Caco-2 (cell line): Measurements from ENCODE around the gene MAMLD1. TPM values are rescaled to one million over a fixed set of nuclear protein-coding genes. Genes with fewer than 3 reads are reported as not detected.

Source experiments
- BruUV-seq: library from RNA; stranded (reverse); fragments of 400-500 nt; replicated peaks from 2 replicates; lab custom pipeline; 2021; lab: Mats Ljungman, UMichigan
- CTCF ChIA-PET: fragments of 300-600 bp; sonication (Branson Sonifier 250); formaldehyde crosslinking; loops from one replicate; lab custom pipeline; 2022; ENCODE audit warnings: antibody characterized with exemption; lab: Charles Lee
- POLR2A ChIA-PET: fragments of 300-600 bp; sonication (Branson Sonifier 250); formaldehyde crosslinking; loops from one replicate; lab custom pipeline; 2022; ENCODE audit warnings: antibody characterized with exemption; lab: Charles Lee
- DNase-seq, 2 experiments: peaks; one replicate each; pipeline versions ENCODE4 v3.0.0 to v3.0.0-alpha.2; 2020 to 2022
- H3K27me3 ChIP-seq: replicated peaks from 2 replicates; pipeline ENCODE4 v1.6.0; 2011; ENCODE audit warnings: low read length; ENCODE audit not compliant: control insufficient read depth, insufficient read depth
- H3K36me3 ChIP-seq: 2 replicates; pipeline ENCODE4 v1.5.1; 2011; ENCODE audit warnings: low read length; ENCODE audit not compliant: control insufficient read depth, insufficient read depth
- H3K4me1 ChIP-seq: fragments of 250-450 bp; sonication (Bioruptor Pico); 2 replicates; pipeline ENCODE4 v1.5.1; 2020; ENCODE audit warnings: mild to moderate bottlenecking
- H3K4me3 ChIP-seq: 2 replicates; pipeline ENCODE4 v1.5.1; 2011; ENCODE audit warnings: low read depth, mild to moderate bottlenecking, control low read depth, low read length
- H3K9me3 ChIP-seq: fragments of 250-450 bp; sonication (Bioruptor Pico); 2 replicates; pipeline ENCODE4 v1.5.1; 2020; ENCODE audit warnings: mild to moderate bottlenecking, moderate library complexity
- H3K27ac Mint-ChIP-seq: one replicate; pipeline ENCODE4 v1.8.0; 2022; ENCODE audit warnings: mixed read lengths; ENCODE audit not compliant: unreplicated experiment
- H3K27me3 Mint-ChIP-seq: one replicate; pipeline ENCODE4 v1.8.0; 2022; ENCODE audit warnings: mixed read lengths; ENCODE audit not compliant: insufficient read depth, unreplicated experiment
- H3K36me3 Mint-ChIP-seq: one replicate; pipeline ENCODE4 v1.8.0; 2022; ENCODE audit warnings: mild to moderate bottlenecking, mixed read lengths; ENCODE audit not compliant: insufficient read depth, unreplicated experiment
- H3K4me1 Mint-ChIP-seq: one replicate; pipeline ENCODE4 v1.8.0; 2022; ENCODE audit warnings: low read depth, mixed read lengths; ENCODE audit not compliant: unreplicated experiment
- H3K4me3 Mint-ChIP-seq: one replicate; pipeline ENCODE4 v1.8.0; 2022; ENCODE audit warnings: mild to moderate bottlenecking, moderate library complexity, mixed read lengths; ENCODE audit not compliant: unreplicated experiment
- H3K9me3 Mint-ChIP-seq: one replicate; pipeline ENCODE4 v1.8.0; 2022; ENCODE audit warnings: mixed read lengths; ENCODE audit not compliant: unreplicated experiment
- CTCF ChIP-seq, 2 experiments: fragments of 200-600 bp in 1 of 2; IDR thresholded peaks; 1 replicate in 1 of 2; 2 replicates in 1 of 2; pipeline versions ENCODE4 v1.5.1 to v1.8.0; 2011 to 2022; ENCODE audit warnings: antibody characterized with exemption in 1 of 2, control low read depth in 1 of 2, inconsistent platforms in 1 of 2, low read depth in 1 of 2, low read length in 1 of 2, mild to moderate bottlenecking in 1 of 2, moderate library complexity in 1 of 2; ENCODE audit not compliant: insufficient read depth in 1 of 2, severe bottlenecking in 1 of 2, unreplicated experiment in 1 of 2
- intact Hi-C: fragments of 100-400 bp; cut with micrococcal nuclease; formaldehyde crosslinking; loops from one replicate; pipeline ENCODE4 v1.10.0; 2022; ENCODE audit not compliant: unreplicated experiment
- total RNA-seq: library from RNA; stranded (reverse); gene quantifications from 2 replicates; pipeline ENCODE4 v1.2.3, GENCODE V29; 2022

MAMLD1 gene
- total RNA-seq, 1 experiment from 2014 or later: not detected

- Mint-ChIP-seq H3K4me3 (no peak overlapping the region), H3K4me1 (no peaks in the 10 kb centered on the region), H3K27me3 (no peaks in the 10 kb centered on the region), H3K27ac (no peak overlapping the region), H3K9me3 (no peaks in the 10 kb centered on the region), H3K36me3 (no peaks in the 10 kb centered on the region)
- ChIA-PET POLR2A (no interaction called here), CTCF (no interaction called here)
- no peak for TF ChIP-seq CTCF (IDR thresholded peaks at IDR 0.05; ENCODE audit: insufficient read depth in 1 of 2, low read depth in 1 of 2, low read length in 1 of 2, severe bottlenecking in 1 of 2, unreplicated experiment in 1 of 2)
- Histone ChIP-seq H3K9me3 (no peaks in the 10 kb centered on the region), H3K27me3 (no peaks in the 10 kb centered on the region), H3K4me3 (no peak overlapping the region), H3K4me1 (no peaks in the 10 kb centered on the region), H3K36me3 (no peaks in the 10 kb centered on the region)
- DNase-seq: no peak
- intact Hi-C loops: no loop called here
- no TSS peak for BruUV-seq
These were observed 164.0 kb downstream of the MAMLD1 start for GRCh38 chrX:150527108-150527507.

GRCh38 chrX:150529587-150529986 is 166.5 kb downstream of the MAMLD1 start:
- no TSS peak for BruUV-seq
- Mint-ChIP-seq H3K4me3 (no peak overlapping the region), H3K36me3 (no peaks in the 10 kb centered on the region), H3K27ac (no peak overlapping the region), H3K4me1 (no peaks in the 10 kb centered on the region), H3K27me3 (no peaks in the 10 kb centered on the region), H3K9me3 (peaks cover 12% of the 10 kb centered on the region)
- CTCF ChIA-PET: no interaction called here
- no peak for DNase-seq
- no peak for TF ChIP-seq CTCF (IDR thresholded peaks at IDR 0.05; ENCODE audit: insufficient read depth in 1 of 2, low read depth in 1 of 2, low read length in 1 of 2, severe bottlenecking in 1 of 2, unreplicated experiment in 1 of 2)
- Histone ChIP-seq H3K27me3 (no peaks in the 10 kb centered on the region), H3K4me1 (no peaks in the 10 kb centered on the region), H3K4me3 (no peak overlapping the region), H3K36me3 (no peaks in the 10 kb centered on the region), H3K9me3 (no peaks in the 10 kb centered on the region)
- intact Hi-C loops: no loop called here
- POLR2A ChIA-PET: no interaction called here

- CTCF ChIA-PET: no interaction called here
- TF ChIP-seq CTCF (IDR thresholded peaks at IDR 0.05; ENCODE audit: insufficient read depth in 1 of 2, low read depth in 1 of 2, low read length in 1 of 2, severe bottlenecking in 1 of 2, unreplicated experiment in 1 of 2): no peak
- H3K27me3 ChIP-seq: no peaks in the 10 kb centered on the region
- intact Hi-C loops: no loop called here
- no peak overlapping the region for H3K4me3 Mint-ChIP-seq
- POLR2A ChIA-PET: no interaction called here
- no peaks in the 10 kb centered on the region for H3K4me1 ChIP-seq
- H3K4me1 Mint-ChIP-seq: no peaks in the 10 kb centered on the region
- H3K36me3 ChIP-seq: no peaks in the 10 kb centered on the region
- DNase-seq: no peak
- no peaks in the 10 kb centered on the region for H3K36me3 Mint-ChIP-seq
- no peaks in the 10 kb centered on the region for H3K27me3 Mint-ChIP-seq
- peaks cover 13% of the 10 kb centered on the region for H3K9me3 Mint-ChIP-seq
- no TSS peak for BruUV-seq
- no peak overlapping the region for H3K27ac Mint-ChIP-seq
- H3K4me3 ChIP-seq: no peak overlapping the region
- H3K9me3 ChIP-seq: no peaks in the 10 kb centered on the region
These were observed 167.7 kb downstream of the MAMLD1 start for GRCh38 chrX:150530821-150531220.
